Lung (tissue), 4 donors: ENCODE data around the gene CYP2C18. TPM values are rescaled to one million over a fixed set of nuclear protein-coding genes. Genes with fewer than 3 reads are reported as not detected.

Source experiments
- polyA plus RNA-seq, 2 donors: library from polyadenylated mRNA; stranded (reverse); fragments of 200-250 nt; gene quantifications; one replicate each; pipeline ENCODE4 v1.2.1, GENCODE V29; 2013
- total RNA-seq, 2 donors: library from RNA; depleted of rRNA in 1 of 2; stranded (reverse); fragments of >200 nt in 1 of 2; gene quantifications; one replicate each; pipeline ENCODE4 v1.2.1, GENCODE V29; 2014 to 2021
- donor health status: Bipolar disorder and iron deficiency.
- donor health status: healthy.
- donor health status: DM: yes; HTN: yes; CAD: no.

The CYP2C18 gene
- total and polyA plus RNA-seq, 4 donors = 0.39 to 4.5 (median 1.1) TPM

Other genes starting within 250 kb of the CYP2C18 start
- 10 to 100 TPM; 15.1 to 51.1 TPM for gene HELLS, start 137.9 kb upstream of the CYP2C18 start, total RNA-seq
- 1 to 10 TPM; 2.3 to 5.2 TPM for gene HELLS, start 137.9 kb upstream of the CYP2C18 start, polyA plus RNA-seq
- gene CYP2C19, start 79.0 kb downstream of the CYP2C18 start, total RNA-seq = 1 to 10 TPM in 1 of 2 donors, not detected in 1; 1.8 TPM
- not detected for gene CYP2C19, start 79.0 kb downstream of the CYP2C18 start, polyA plus RNA-seq